ENCODE data around the gene DBN1. TPM values are rescaled to one million over a fixed set of nuclear protein-coding genes. Genes with fewer than 3 reads are reported as not detected.

The DBN1 gene
- total and polyA plus RNA-seq, 2 donors (not counting 3 experiments of a cell fraction or from before 2014, with no cell fraction given), result 198 to 336 TPM

DNA sequence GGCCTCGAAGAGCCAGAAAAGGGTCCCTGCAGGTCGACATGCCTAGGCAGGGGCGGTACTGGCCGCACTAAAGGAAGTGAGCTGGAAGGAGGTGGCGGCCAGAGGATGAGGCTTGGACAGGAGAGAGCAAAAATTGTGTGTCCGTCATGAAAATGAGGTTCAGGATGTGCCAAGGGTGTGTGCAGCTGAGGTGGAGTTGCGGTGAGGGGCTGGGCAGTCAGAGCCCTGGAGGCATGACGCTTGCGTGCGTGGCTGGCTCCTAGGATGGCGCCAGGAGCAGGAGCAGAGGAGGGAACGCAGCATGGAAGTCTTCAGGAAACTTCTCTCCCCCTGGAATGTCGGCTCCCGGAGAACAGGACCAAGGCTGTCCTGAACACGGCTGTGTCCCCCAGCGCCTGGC lies 29.5 kb upstream of the DBN1 start:
- Histone ChIP-seq H3K4me1 (ENCODE audit: control insufficient read depth, extremely low read depth, insufficient read depth, low read length) (peaks cover 7% of the 10 kb centered on the region), H3K9me1 (replicated peaks; ENCODE audit: control insufficient read depth, extremely low read depth, insufficient read depth, low read length) (no peaks in the 10 kb centered on the region), H3K79me2 (ENCODE audit: control insufficient read depth, insufficient read depth, low read length) (no peaks in the 10 kb centered on the region), H4K20me1 (replicated peaks; ENCODE audit: control insufficient read depth, extremely low read depth, insufficient read depth, low read length) (no peaks in the 10 kb centered on the region), H3K36me3 (ENCODE audit: control insufficient read depth in 2 of 2, extremely low read depth in 1 of 2, insufficient read depth in 2 of 2, low read length in 2 of 2) (peaks cover 0 to 3% of the 10 kb centered on the region in 2 experiments), H3K4me2 (ENCODE audit: insufficient read depth, low read length) (no peak overlapping the region), H3K9ac (replicated peaks; ENCODE audit: extremely low read depth, insufficient read depth, low read length) (no peak overlapping the region), H3K9me3 (replicated peaks; ENCODE audit: control insufficient read depth, insufficient read depth, low read length) (no peaks in the 10 kb centered on the region), H3K27ac (ENCODE audit: insufficient read depth, low read depth, low read length) (no peak overlapping the region), H3K27me3 (ENCODE audit: control insufficient read depth in 2 of 2, insufficient read depth in 2 of 2, low read length in 2 of 2) (no peaks in the 10 kb centered on the region), H2AFZ (ENCODE audit: low read depth, low read length) (no peak overlapping the region), H3K4me3 (replicated peaks in 1 of 3; ENCODE audit: insufficient read depth in 1 of 3, low read depth in 1 of 3, low read length in 3 of 3) (no peak overlapping the region)
- no TSS peak for BruUV-seq (replicated peaks)
- intact Hi-C loops (cut with micrococcal nuclease), result no loop called here
- TF ChIP-seq, protein P1, sequence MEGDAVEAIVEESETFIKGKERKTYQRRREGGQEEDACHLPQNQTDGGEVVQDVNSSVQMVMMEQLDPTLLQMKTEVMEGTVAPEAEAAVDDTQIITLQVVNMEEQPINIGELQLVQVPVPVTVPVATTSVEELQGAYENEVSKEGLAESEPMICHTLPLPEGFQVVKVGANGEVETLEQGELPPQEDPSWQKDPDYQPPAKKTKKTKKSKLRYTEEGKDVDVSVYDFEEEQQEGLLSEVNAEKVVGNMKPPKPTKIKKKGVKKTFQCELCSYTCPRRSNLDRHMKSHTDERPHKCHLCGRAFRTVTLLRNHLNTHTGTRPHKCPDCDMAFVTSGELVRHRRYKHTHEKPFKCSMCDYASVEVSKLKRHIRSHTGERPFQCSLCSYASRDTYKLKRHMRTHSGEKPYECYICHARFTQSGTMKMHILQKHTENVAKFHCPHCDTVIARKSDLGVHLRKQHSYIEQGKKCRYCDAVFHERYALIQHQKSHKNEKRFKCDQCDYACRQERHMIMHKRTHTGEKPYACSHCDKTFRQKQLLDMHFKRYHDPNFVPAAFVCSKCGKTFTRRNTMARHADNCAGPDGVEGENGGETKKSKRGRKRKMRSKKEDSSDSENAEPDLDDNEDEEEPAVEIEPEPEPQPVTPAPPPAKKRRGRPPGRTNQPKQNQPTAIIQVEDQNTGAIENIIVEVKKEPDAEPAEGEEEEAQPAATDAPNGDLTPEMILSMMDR (IDR thresholded peaks at IDR 0.05; ENCODE audit: extremely low read depth in 1 of 2, insufficient read depth in 1 of 2, low read depth in 1 of 2, low read length in 2 of 2), result no peak
- TF ChIP-seq POLR2AphosphoS5 (IDR thresholded peaks at IDR 0.05; ENCODE audit: insufficient read depth, low read depth, low read length) (no peak), GATA2 (IDR thresholded peaks at IDR 0.05; ENCODE audit: insufficient read depth, insufficient read length, low read depth, low read length) (no peak), JUN (IDR thresholded peaks at IDR 0.05; ENCODE audit: borderline replicate concordance, insufficient read depth, insufficient read length, low read depth) (no peak), POLR2A (IDR thresholded peaks at IDR 0.05; ENCODE audit: low read depth, low read length) (no peak), FOS (IDR thresholded peaks at IDR 0.05; ENCODE audit: borderline replicate concordance, insufficient read depth, low read length) (no peak), EZH2 (IDR thresholded peaks at IDR 0.05; ENCODE audit: borderline replicate concordance, low read depth, low read length, severe bottlenecking) (no peak), MYC (IDR thresholded peaks at IDR 0.05; ENCODE audit: low read depth, low read length) (no peak)
- TF ChIP-seq, protein P2, sequence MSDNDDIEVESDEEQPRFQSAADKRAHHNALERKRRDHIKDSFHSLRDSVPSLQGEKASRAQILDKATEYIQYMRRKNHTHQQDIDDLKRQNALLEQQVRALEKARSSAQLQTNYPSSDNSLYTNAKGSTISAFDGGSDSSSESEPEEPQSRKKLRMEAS (IDR thresholded peaks at IDR 0.05; ENCODE audit: insufficient read depth, insufficient read length), result no peak
- DNase-seq (ENCODE audit: low read depth, low spot score) (no peak), FAIRE-seq (no peak)
- ChIA-PET CTCF (interaction anchor here (1.1 to 4.8 kb wide), 4 partner anchors 12 to 112 kb away, joined by 4 to 58 read pairs (median 37); no protein-coding TSS in a partner anchor), POLR2A (no interaction called here)
- dilution Hi-C loops (cut with MboI; ENCODE audit: extremely low pct_ligation_motif_present, low sequenced_read_pairs), result no loop called here
